SU-DHL-6 (cell line): ENCODE measurements around the gene EXOC6.

Experiments used
- H2AFZ ChIP-seq: fragments of 200-600 bp; sonication (generic); 2 replicates; pipeline ENCODE4 v1.6.1; 2014; ENCODE audit warnings: low read depth, mild to moderate bottlenecking, moderate library complexity, mixed read lengths, antibody characterized with exemption, low read length; ENCODE audit not compliant: severe bottlenecking
- H3F3A ChIP-seq: fragments of 200-600 bp; shearing (Covaris generic); 2 replicates; pipeline ENCODE4 v1.6.0; 2016; ENCODE audit warnings: antibody characterized with exemption, mild to moderate bottlenecking; ENCODE audit not compliant: insufficient read depth
- H3K27ac ChIP-seq: fragments of 200-600 bp; sonication (generic); 2 replicates; pipeline ENCODE4 v1.5.1; 2016; ENCODE audit warnings: low read depth, mild to moderate bottlenecking, low read length, moderate library complexity, mixed read lengths
- H3K27me3 ChIP-seq: fragments of 200-600 bp; sonication (generic), shearing (Covaris generic); 2 replicates; pipeline ENCODE4 v1.6.0; 2014; ENCODE audit warnings: mild to moderate bottlenecking, low read length
- H3K36me3 ChIP-seq: fragments of 200-600 bp; sonication (generic); 2 replicates; pipeline ENCODE4 v1.6.1; 2014; ENCODE audit warnings: mild to moderate bottlenecking, low read length, mixed read lengths
- H3K4me2 ChIP-seq: fragments of 300-600, 200-600 bp; shearing (Covaris generic), sonication (generic); 2 replicates; pipeline ENCODE4 v1.6.0; 2014; ENCODE audit warnings: low read length, low read depth, mild to moderate bottlenecking; ENCODE audit not compliant: poor library complexity, severe bottlenecking
- H3K4me3 ChIP-seq: fragments of 200-600 bp; sonication (generic); 2 replicates; pipeline ENCODE4 v1.5.1; 2014; ENCODE audit warnings: antibody characterized with exemption, low read length, mild to moderate bottlenecking, mixed read lengths; ENCODE audit not compliant: insufficient read depth, poor library complexity, severe bottlenecking
- H3K79me2 ChIP-seq: fragments of 200-600 bp; sonication (generic); 2 replicates; pipeline ENCODE4 v1.6.1; 2014; ENCODE audit warnings: mild to moderate bottlenecking, low read length, moderate library complexity; ENCODE audit not compliant: insufficient read depth
- H3K9ac ChIP-seq: fragments of 200-600 bp; sonication (generic); 2 replicates; pipeline ENCODE4 v1.7.0; 2014; ENCODE audit warnings: mild to moderate bottlenecking, low read length
- H3K9me2 ChIP-seq: fragments of 200-600 bp; sonication (generic); replicated peaks from 2 replicates; pipeline ENCODE4 v1.6.1; 2014; ENCODE audit warnings: low read length; ENCODE audit not compliant: insufficient read depth
- H3K9me3 ChIP-seq: fragments of 200-600 bp; sonication (generic); 2 replicates; pipeline ENCODE4 v1.6.1; 2014; ENCODE audit warnings: low read length, mixed read lengths; ENCODE audit not compliant: insufficient read depth
- H4K20me1 ChIP-seq: fragments of 200-600 bp; sonication (generic); 2 replicates; pipeline ENCODE4 v1.6.1; 2014; ENCODE audit warnings: low read depth, mild to moderate bottlenecking, antibody characterized with exemption, low read length, moderate library complexity, mixed read lengths
- CTCF ChIP-seq: fragments of 200-600 bp; sonication (generic); IDR thresholded peaks from one replicate; pipeline ENCODE4 v1.5.1; 2017; ENCODE audit warnings: antibody characterized with exemption, mild to moderate bottlenecking, low read length, moderate library complexity; ENCODE audit not compliant: insufficient read depth, poor library complexity, severe bottlenecking
- EZH2phosphoT487 ChIP-seq: fragments of 200-600 bp; sonication (generic), shearing (Covaris generic); conservative IDR thresholded peaks from 2 replicates; pipeline ENCODE4 v1.6.1; 2018; ENCODE audit warnings: mild to moderate bottlenecking, antibody characterized with exemption, low read length, moderate library complexity, mixed read lengths

Gene EXOC6

GRCh38 chr10:92880233-92880861, 32.0 kb downstream of the EXOC6 start:
- Histone ChIP-seq H3K9me3 (no peaks in the 10 kb centered on the region), H4K20me1 (peaks cover 25% of the 10 kb centered on the region), H3K36me3 (no peaks in the 10 kb centered on the region), H3K9me2 (no peaks in the 10 kb centered on the region), H3K27me3 (no peaks in the 10 kb centered on the region), H3K4me2 (no peak overlapping the region), H3K9ac (no peak overlapping the region), H3K4me3 (no peak overlapping the region), H3F3A (peaks cover 8% of the 10 kb centered on the region; the same call in 1 of the 2 replicates), H2AFZ (no peak overlapping the region), H3K79me2 (no peaks in the 10 kb centered on the region; the same call in none of the 2 replicates), H3K27ac (no peak overlapping the region)
- TF ChIP-seq EZH2phosphoT487 (no peak), CTCF (peak; percentile 75)

- no peaks in the 10 kb centered on the region for H3K9me3 ChIP-seq
- no peak overlapping the region for H3K4me2 ChIP-seq
- H3K9ac ChIP-seq: no peak overlapping the region
- H3K4me3 ChIP-seq: no peak overlapping the region
- TF ChIP-seq EZH2phosphoT487: no peak
- no peak for TF ChIP-seq CTCF
- H3K27me3 ChIP-seq: no peaks in the 10 kb centered on the region
- H3K79me2 ChIP-seq: no peaks in the 10 kb centered on the region; the same call in none of the 2 replicates
- no peaks in the 10 kb centered on the region for H3K9me2 ChIP-seq
- peaks cover 8% of the 10 kb centered on the region; the same call in 1 of the 2 replicates for H3F3A ChIP-seq
- peaks cover 21% of the 10 kb centered on the region for H4K20me1 ChIP-seq
- H3K27ac ChIP-seq: no peak overlapping the region
- no peak overlapping the region for H2AFZ ChIP-seq
- H3K36me3 ChIP-seq: no peaks in the 10 kb centered on the region
Measured at GRCh38 chr10:92880917-92881316, 32.6 kb downstream of the EXOC6 start.

- H3K27me3 ChIP-seq: no peaks in the 10 kb centered on the region
- H2AFZ ChIP-seq: no peak overlapping the region
- peaks cover 8% of the 10 kb centered on the region; the same call in 1 of the 2 replicates for H3F3A ChIP-seq
- peaks cover 26% of the 10 kb centered on the region for H4K20me1 ChIP-seq
- H3K9me2 ChIP-seq: no peaks in the 10 kb centered on the region
- H3K36me3 ChIP-seq: no peaks in the 10 kb centered on the region
- no peak for TF ChIP-seq CTCF
- TF ChIP-seq EZH2phosphoT487: no peak
- no peak overlapping the region for H3K4me3 ChIP-seq
- H3K9me3 ChIP-seq: no peaks in the 10 kb centered on the region
- no peak overlapping the region for H3K27ac ChIP-seq
- H3K9ac ChIP-seq: no peak overlapping the region
- no peak overlapping the region for H3K4me2 ChIP-seq
- H3K79me2 ChIP-seq: no peaks in the 10 kb centered on the region; the same call in 1 of the 2 replicates
Measured at GRCh38 chr10:92886334-92886961, 38.1 kb downstream of the EXOC6 start.
